22Rv1 (cell line): ENCODE results near the gene MGME1.

ENCODE experiments used
- H3K27ac ChIP-seq: fragments of 450-650 bp; 2 replicates; pipeline ENCODE4 v1.5.1; 2017
- CTCF ChIP-seq: fragments of 450-650 bp; IDR thresholded peaks from 2 replicates; pipeline ENCODE4 v1.5.1; 2017; ENCODE audit warnings: mild to moderate bottlenecking
- ZFX ChIP-seq: fragments of 450-650 bp; IDR thresholded peaks from 2 replicates; pipeline ENCODE4 v1.6.1; 2017; ENCODE audit warnings: antibody characterized with exemption, borderline replicate concordance

MGME1 gene

GRCh38 chr20:17941087-17941825 lies 27.6 kb upstream of the MGME1 start:
- H3K27ac ChIP-seq: peak overlapping the region; percentile 39; the same call in 1 of the 2 replicates

GRCh38 chr20:17941826-17942196 lies 27.0 kb upstream of the MGME1 start:
- H3K27ac ChIP-seq: no peak overlapping the region
- TF ChIP-seq ZFX (no peak), CTCF (no peak)

More at GRCh38 chr20:17941087-17941825, 27.6 kb upstream of the MGME1 start:
- TF ChIP-seq CTCF: no peak
- no peak for TF ChIP-seq ZFX

GRCh38 chr20:17943343-17943742 lies 25.5 kb upstream of the MGME1 start:
- TF ChIP-seq ZFX (no peak), CTCF (no peak)
- no peak overlapping the region for H3K27ac ChIP-seq

- TF ChIP-seq CTCF (no peak), ZFX (no peak)
- H3K27ac ChIP-seq: no peak overlapping the region
These were observed 23.9 kb upstream of the MGME1 start for GRCh38 chr20:17944854-17945474.

- TF ChIP-seq ZFX (no peak), CTCF (no peak)
- H3K27ac ChIP-seq: no peak overlapping the region
These were observed 22.8 kb upstream of the MGME1 start for GRCh38 chr20:17946040-17946439.

- H3K27ac ChIP-seq: no peak overlapping the region
- TF ChIP-seq ZFX (no peak), CTCF (no peak)
These were observed 22.0 kb upstream of the MGME1 start for GRCh38 chr20:17946572-17947473.
